NK-92 (cell line): Measurements from ENCODE around the gene INPP5E.
"Not testable (repeated sequence)": the region's sequence is repeated elsewhere in the genome, so short reads cannot be mapped to it uniquely, and the experiment has no call there.

Source experiments
- DNase-seq: peaks from one replicate; lab custom pipeline; 2025; ENCODE audit not compliant: unreplicated experiment; lab: John Stamatoyannopoulos, UW

INPP5E gene

DNA sequence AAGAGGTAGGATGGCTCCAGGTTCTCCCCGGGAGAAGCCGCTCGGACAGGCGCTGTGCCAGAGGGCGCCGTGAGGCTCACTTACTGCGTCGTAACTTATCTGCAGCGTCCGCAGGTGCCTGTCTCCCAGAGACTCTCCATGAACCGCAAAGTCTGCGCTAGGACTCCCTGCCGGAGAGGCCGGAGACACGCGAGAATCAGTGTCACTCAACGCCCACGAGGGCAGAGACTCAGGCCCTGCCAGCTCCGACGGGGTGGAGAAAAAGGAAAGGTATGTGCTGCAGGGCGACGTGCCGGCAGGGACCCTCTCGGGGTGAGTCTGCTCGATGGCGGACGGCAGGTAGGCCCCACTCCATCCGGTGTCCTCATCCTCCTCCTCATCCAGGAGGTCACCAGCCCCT, 32.6 kb downstream of the INPP5E start:
- not testable (repeated sequence) for DNase-seq

DNA sequence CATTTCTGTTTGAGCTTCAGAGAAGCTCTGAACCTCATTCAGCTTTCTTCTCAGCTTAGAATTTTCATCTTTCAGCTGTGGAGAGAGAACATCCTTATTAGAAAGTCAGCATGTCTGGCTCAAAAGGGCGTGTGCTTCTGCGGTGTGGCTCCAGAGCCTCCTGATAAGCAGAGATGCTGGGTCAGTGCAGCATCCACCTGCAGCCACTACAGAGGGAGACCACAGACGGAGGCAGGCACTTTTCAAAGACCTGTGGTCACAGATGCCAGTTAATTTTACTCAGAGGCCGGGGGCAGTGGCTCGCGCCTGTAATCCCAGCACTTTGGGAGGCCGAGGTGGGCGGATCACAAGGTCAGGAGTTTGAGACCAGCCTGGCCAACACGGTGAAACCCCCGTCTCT, 33.7 kb downstream of the INPP5E start:
- DNase-seq: not testable (repeated sequence)

DNA sequence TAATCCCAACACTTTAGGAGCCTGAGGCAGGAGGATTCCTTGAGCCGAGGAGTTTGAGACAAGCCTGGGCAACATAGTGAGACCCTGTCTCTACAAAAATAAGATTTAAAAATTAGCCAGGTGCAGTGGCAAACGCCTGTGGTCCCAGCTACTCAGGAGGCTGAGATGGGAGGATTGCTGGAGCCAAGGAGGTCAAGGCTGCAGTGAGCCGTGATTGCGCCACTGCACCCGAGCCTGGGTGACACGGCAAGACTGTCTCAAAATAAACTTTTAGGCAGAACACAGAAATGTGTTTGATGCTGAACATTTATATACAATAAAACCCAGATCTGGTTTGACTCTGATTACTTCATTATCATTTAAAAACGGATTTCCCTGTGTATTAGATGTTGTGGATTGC, 34.2 kb downstream of the INPP5E start:
- no peak for DNase-seq

DNA sequence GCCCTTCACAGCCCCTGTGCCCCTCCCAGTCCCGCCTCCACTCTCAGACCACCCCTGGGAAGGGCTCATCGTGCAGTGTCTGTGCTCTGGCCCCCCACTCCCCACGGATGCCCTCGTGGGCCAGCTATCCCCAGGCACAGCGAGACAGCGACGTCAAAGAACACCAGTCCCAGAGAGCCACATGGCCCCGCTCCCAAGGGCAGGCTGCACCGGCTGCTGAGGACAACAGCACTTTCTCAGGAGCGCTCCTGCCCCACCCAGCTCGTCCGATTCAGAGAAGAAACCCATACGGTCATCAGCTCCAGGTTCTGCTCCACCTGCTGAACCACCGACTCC, 34.9 kb downstream of the INPP5E start:
- no peak for DNase-seq

DNA sequence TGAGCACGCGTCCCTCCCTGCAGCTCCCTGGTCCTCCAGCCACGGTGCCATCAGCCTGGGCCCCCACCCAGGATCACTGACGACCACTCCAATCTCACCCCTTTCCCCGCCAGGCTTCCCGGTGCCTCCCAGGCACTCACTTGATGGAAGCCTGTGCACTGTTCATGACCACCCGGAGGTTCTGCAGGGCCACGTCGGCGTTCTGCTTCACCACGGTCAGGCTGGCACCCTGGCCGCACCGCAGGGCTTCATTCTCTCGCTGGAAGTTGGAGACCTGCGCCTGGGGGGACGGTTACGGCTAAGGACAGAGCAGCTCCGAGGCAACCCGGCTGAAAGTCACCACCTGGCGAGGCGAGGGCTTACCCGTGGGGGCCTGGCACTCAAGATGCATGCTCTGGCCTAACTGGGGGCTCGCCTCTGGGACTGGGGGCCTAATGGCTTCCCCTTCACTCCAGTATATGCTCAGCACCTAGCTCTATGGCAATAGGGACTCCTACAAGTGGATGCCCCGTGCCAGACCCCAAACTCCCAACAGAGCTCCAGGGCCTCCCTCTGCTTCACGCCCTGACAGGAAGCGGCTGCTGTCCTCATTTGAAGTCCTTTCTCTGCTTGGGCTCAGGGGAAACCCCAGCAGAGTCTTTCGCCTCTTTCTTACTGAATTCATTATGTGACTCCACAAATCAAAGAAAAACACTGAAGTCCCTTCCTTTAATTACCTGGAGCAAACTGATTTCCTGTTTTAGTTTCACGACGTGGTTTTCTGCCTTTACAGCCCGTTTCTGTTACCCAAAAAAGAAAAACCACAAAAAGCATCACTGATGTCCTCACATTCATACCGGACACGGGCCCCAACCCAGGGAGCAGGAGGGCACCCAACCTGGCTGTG, 35.5 kb downstream of the INPP5E start:
- DNase-seq: peak; percentile 43

DNA sequence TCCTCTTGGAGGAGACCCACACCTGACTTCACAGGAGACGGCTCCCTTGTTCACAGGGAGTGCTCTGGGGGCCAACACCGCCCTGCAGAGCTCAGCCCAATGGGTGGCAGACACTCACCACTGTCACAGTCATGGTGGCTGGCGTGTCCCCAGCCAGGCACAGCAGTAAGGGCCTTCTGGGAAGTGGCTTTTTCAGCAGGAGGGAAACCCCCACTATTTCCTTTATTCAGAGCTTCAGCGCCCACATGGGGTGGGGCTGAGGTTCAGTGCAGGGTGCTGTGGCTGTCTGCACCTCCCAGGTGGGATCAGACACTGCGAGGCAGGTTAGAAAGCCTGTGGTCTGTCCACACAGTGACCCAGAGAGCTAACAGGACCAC, 36.1 kb downstream of the INPP5E start:
- DNase-seq: no peak

DNA sequence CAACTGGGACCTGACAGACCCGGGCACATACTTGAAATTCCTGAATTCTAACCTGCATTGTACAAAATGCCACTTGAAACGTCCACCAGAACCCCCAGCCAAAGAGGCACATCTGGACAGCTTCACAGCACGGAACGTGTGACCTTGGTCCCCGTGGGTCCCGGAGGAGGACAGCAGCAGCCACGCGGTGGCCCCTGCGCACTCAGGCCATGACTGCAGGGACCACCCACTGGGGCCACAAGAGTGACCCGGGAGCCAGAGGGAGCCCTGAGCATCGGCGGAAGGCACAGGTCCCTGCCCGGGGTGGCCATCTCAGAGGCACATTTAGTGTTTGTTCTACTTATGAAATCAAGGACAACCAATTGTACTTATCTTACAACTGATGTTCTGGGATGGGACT, 37.6 kb downstream of the INPP5E start:
- DNase-seq: no peak

DNA sequence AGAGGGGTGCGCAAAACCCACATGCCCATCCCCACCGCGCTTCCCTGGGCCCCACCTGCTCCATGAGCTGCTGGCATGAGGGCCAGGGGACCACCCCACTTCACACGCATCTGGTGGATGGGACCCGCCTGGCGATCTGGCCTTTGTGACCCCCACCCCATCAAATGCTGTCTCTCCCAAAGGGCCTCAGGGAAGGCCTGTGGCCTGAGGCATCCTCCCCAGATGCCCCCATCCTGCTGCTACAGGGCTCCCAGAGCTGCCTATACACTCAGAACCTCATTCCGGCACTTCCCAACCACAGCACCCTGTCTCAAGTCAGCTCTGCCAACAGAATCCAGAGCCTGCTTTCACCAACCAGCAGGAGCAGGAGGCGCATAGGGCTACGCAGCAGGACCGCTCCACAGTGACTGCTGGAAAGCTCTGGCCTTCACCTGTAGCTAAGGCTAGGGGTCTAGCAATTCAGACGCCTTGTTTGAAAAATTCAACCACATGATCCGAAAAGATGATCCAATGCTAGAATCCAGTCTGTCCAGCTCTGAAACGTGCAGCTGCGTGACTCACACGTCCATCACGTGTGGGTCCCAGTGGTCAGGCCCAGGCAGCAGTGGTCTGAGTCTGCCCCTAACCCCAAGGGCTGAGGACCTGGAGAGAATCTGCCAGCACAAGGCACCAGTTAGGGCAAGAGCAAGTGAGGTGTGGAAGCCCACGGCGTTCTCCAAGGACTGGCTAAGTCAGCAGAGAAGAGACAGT, 38.3 kb downstream of the INPP5E start:
- DNase-seq: no peak

DNA sequence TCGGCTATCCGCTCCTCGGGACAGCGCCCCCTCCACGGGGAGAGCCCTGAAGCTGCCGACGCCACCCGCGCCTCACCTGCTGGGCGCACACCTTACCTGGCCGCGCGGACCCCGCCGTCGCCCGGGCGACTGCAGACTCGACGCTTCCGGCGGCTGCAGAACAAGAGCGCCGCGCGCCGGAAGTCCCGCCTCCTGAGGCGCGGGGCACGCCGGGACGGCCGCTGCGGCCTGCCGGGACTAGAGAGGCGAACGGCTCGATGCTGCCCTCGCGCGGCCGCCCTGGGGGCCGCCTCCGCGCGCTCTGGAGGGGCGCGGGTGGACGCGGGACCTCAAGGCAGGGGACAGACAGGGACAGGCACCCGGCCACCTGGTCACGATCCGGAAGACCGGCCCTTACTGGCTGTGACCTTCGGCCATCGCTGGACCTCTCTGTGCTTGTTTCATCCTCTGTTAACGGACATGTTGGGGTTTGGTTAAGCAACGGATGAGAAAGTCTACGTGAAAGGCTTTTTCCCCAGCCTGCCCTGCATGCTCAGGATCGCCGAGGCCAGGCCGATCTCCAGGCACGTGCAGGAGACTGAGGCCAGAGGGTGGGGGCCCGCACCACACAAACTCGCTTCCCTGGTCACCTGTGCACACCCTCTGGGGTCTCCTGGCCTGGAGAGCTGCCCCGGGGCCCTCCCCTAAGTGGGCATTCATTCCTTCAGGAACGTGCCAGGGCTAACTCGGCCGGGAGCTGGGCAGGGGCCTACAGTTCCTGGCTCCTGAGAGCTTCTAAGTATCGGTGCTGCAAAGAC, 39.4 kb downstream of the INPP5E start, which contains the start of gene SNAPC4:
TSS of gene SNAPC4 (minus strand) at position 133 of the 797 bp plus-strand sequence. CDS start 1,742 bp downstream, outside the sequence.
- no peak for DNase-seq

DNA sequence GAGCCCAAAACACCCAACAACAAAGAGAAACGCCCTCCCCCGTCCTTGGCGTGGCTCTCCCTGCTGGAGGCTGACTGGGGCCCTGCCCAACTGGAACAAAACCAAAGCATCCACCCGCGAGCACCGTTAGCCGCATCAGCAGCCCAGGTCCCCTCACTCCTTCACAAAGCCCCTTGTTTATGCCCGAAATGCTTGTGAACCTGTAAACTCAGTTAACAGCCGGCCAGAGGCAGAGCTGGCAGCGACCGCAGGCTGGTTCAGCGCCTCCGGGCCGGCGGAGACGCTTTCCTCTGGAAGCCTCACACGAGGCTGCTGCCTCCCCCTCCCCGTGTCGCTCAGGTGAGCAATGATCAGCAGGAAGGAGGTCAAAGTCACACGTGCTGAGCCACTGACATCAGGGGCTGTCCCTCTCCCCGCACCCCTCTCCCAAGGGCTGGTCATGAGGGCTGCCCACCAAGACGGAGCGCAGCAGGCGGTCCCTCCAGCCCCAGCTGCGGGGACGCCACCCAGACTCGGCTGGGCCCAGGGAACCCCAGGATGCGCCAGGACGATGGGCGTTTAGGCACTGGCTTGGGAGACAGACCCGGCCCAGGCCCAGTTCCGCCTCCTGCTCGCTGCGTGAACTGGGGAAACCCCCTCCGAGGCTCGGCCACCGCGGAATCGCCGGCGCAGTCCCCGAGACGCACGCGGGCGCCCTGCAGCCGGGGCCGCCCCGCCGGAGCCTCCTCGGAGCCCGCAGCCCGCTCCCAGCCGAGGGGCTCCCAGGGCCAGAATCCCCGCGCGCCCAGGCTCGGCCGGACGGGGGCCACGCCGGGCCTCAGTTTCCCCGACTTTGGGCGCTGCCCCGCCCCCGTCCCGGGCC, 40.2 kb downstream of the INPP5E start:
- DNase-seq: no peak

DNA sequence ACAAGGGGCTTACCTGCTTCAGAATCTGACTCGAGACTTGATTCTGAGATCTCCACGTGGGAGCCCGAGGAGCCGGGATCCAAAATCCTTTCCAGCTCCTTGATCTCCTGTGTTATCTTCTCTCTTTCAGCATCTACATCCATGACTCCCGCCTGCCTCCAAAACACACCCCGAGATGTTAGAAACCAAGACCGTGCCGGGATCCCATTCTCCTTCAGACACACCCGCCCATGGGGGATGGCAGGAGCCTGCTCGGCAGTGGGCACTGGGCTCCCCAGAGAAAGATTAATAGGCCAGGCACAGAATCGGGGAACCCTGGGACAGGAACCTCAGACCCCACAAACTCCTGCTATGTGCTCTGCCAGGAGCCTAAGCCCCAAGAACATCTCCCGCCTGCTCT, 41.4 kb downstream of the INPP5E start:
- DNase-seq: no peak

DNA sequence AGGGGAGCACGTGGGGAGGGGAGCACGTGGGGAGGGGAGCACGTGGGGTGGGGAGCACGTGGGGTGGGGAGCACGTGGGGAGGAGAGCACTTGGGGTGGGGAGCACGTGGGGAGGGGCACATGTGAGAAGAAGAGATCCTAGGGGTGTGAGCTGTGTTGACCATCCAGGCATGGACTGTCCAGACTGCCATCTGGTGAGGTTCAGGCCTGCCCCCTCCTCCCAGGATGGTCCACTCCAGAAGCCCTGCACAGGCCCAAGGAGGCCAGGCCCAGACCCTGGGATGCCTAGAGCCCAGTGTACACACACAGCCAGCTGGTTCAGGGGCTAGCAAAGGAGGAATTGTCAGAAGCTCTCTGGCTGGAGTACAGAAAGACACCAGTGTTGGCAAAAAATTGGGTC, 42.0 kb downstream of the INPP5E start:
- no peak for DNase-seq

DNA sequence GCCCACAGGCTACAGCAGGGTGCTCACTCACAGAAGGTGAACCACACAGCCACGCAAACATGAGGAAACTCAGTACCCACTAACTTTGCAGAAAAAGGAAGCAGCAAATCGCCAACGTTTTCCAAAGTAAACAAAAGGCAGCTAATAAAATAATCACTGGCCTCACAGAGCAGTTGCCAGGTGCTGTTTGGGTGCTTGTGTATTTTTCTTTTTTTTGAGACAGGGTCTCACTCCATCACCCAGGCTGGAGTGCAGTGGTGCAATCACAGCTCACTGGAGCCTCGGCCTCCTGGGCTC, 43.5 kb downstream of the INPP5E start:
- DNase-seq: no peak

DNA sequence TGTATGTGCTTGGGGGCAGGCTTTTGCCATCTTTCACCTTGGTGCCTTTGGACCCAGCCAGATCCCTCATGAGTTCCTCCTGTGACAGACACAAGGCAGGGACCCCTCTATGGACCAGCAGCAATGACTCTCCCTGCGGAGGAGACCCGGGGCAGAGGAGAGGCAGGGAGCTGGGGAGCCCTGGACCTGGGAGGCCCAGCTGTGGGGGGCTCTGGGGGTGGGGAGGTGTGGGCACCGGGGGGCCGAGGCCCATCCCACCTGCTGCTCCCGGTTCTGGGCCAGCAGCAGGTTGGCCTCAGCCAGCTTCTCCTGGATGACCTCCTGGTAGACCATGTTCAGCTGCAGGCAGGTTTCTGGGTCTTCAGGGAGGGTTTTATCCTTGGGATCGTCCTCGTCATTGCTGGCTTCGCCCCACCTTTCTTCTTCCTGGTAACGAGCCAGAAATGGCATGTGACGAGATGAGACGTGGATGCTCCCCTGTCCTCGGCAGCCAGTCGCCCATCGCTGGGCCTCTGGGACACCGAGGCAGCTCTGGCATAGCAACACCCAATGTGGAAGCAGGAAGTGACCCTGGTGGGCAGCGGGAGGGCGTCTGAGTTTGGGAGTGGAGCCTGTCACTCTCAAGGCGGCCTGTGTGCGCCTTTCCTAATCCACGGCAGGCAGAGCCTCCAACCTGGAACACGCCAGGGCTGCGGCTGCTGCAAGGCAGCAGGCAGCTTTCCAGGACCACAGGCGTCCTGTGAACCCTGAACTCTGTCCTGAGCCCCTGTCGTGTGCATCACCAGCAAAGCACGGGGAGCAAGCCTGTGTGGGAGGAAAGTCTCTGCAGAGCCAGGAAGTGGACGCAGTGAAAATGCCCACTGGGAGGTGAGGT, 44.1 kb downstream of the INPP5E start:
- no peak for DNase-seq

DNA sequence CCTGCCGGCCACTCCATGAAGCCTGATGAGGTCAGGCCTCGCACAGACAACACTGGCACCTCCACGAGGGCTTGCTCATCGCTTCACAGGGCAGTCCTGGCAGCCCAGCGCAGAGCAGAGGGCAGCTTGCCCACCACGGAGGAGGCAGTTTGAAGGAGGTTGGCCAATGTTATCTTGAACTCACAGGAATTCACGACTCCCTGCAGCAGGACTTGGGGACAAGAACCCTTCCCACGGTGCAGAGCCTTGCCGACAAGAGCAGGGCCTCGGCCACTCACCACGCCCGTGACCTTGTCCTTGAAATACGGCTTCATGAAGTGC, 44.7 kb downstream of the INPP5E start:
- DNase-seq: no peak

DNA sequence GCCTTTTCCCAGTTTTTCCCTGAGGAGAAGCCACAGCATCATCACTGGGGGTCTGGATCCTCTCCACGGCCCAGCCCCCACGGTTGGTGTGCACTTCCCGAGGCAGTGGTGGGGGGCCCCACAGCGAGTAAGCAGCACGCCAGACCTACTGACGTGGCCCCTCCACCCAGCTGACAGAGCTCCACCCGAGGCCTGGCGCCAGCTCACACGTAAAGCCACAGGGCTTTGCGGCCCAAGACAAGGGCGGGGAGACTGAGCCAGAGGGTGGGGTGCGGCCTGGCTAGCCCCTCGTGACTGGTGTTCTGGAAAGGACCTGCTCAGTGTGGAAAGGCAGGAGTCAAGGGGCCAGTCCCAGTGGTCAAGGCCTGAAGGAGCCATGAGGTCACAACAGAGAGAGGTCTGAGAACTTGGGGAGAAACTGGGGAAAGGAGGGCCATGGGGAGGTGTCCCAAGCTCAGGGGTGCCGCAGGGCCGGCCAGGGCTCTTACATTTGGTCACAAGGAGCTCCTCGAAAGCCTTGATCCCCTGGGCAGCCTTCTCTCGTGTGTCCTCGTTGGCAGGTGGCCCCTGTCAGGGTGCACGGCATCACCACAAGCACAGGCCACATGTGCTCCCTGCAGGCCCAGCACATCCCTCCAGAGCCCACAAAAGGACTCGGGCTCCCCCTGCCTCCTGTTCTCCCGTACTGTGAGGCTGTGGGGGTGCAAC, 45.2 kb downstream of the INPP5E start:
- DNase-seq: no peak

DNA sequence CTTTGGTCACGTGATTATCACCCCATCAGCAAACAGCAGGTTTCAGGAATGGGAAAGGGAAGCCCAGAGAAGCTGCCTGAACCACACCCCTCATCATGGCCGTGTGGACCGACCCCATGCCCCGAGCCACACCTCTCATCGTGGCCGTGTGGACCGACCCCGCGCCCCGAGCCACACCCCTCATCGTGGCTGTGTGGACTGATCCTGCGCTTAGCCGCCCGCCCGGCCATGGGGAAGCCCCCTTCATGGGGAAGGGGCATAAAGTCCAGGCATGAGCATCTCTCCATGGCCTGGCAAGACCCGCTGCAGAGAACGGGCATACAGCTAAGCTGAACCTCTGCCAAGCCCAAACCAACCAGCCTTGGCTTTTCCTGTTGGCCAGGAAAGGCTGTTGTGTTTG, 46.1 kb downstream of the INPP5E start:
- DNase-seq: no peak

DNA sequence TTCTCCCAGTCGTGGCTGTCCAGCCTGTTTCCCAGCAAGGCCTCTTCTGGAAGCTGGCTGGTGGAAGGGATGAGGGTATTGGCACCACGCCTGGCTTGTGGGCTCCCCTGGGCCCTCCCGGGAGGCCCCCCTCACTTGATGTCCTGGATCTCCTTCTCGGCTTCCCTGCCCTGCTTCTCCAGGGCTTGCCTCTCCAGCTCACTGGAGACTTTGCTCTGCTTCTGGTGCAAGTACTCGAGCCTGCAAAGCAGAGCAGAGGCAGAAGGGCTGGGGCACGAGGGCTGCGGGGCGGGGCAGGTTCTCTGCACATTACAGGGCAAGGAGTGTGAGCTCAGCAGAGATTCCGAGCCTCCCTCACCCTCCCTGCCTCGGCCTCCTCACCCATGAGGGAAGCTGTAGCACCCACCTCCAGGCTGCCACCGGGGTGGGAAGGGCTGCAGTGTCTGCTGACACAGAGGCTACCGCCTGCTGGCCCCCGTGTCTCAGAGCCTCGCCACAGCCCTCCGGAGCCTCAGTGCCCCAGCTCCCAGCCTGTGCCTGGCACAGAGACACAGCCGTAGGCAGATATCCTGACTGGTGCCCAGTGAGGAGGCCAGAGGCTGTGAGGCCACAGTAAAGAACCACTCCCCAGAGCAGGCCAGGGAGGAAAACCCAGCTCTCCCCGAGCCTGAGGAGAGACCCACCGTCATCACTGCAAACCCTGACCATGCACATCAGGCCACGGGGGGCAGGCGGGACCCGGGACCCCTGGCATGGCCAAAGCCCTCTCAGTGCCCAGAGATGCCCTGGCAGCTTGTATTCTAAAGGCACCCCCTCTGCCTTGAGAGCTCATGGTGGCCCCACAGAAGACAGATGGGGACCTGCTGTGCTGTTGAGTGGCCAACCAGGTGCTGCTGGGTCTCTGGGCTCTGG, 46.9 kb downstream of the INPP5E start:
- no peak for DNase-seq
